Activated CD4-positive, alpha-beta T cell treated with anti-CD3 and anti-CD28 coated beads, Interleukin-2, amount 10 ng/mL, durations not matched to agents 24 days and 14 days (primary cell): ENCODE measurements around the gene SHROOM1. TPM values are rescaled to one million over a fixed set of nuclear protein-coding genes. Genes with fewer than 3 reads are reported as not detected.

ENCODE experiments used
- DNase-seq: peaks from one replicate; pipeline ENCODE4 v3.0.0; 2022
- H3K27ac Mint-ChIP-seq: one replicate; pipeline ENCODE4 v1.8.0; 2022; ENCODE audit warnings: mild to moderate bottlenecking, mixed read lengths
- H3K27me3 Mint-ChIP-seq: one replicate; pipeline ENCODE4 v1.8.0; 2022; ENCODE audit warnings: mixed read lengths
- H3K36me3 Mint-ChIP-seq: one replicate; pipeline ENCODE4 v1.8.0; 2022; ENCODE audit warnings: low read depth, mild to moderate bottlenecking, mixed read lengths
- H3K4me1 Mint-ChIP-seq: one replicate; pipeline ENCODE4 v1.8.0; 2021; ENCODE audit warnings: mixed read lengths
- H3K4me3 Mint-ChIP-seq: one replicate; pipeline ENCODE4 v1.8.0; 2022; ENCODE audit warnings: mild to moderate bottlenecking, moderate library complexity, mixed read lengths
- H3K9me3 Mint-ChIP-seq: one replicate; pipeline ENCODE4 v1.8.0; 2021; ENCODE audit warnings: mixed read lengths
- intact Hi-C: fragments of 100-400 bp; cut with micrococcal nuclease; formaldehyde crosslinking; loops from one replicate; pipeline ENCODE4 v1.15.1; 2023
- total RNA-seq: library from RNA; stranded (reverse); gene quantifications from 2 replicates; pipeline ENCODE4 v1.2.3, GENCODE V29; 2022

The SHROOM1 gene
- total RNA-seq, 1 donor from 2014 or later: 5.3 TPM

- Mint-ChIP-seq H3K36me3 (no peaks in the 10 kb centered on the region), H3K27ac (no peak overlapping the region), H3K4me3 (peak overlapping the region; percentile 55), H3K9me3 (no peaks in the 10 kb centered on the region), H3K4me1 (peaks cover 19% of the 10 kb centered on the region), H3K27me3 (peaks cover 50% of the 10 kb centered on the region)
- peak; percentile 83 for DNase-seq
- intact Hi-C loops: loop anchor here (5.0 kb wide), 1 partner anchor 164 kb away; no protein-coding TSS in a partner anchor
Measured at GRCh38 chr5:132825834-132826391, 4.5 kb downstream of the SHROOM1 start.

GRCh38 chr5:132825033-132825833, 5.2 kb downstream of the SHROOM1 start:
- Mint-ChIP-seq H3K27ac (no peak overlapping the region), H3K4me1 (peaks cover 22% of the 10 kb centered on the region), H3K9me3 (no peaks in the 10 kb centered on the region), H3K4me3 (peak overlapping the region; percentile 60), H3K36me3 (no peaks in the 10 kb centered on the region), H3K27me3 (peaks cover 52% of the 10 kb centered on the region)
- intact Hi-C loops: loop anchor here (5.0 kb wide), 1 partner anchor 163 kb away; no protein-coding TSS in a partner anchor
- DNase-seq: no peak

- H3K36me3 Mint-ChIP-seq: no peaks in the 10 kb centered on the region
- DNase-seq: peak; percentile 57
- H3K27me3 Mint-ChIP-seq: peaks cover 52% of the 10 kb centered on the region
- H3K27ac Mint-ChIP-seq: peak overlapping the region; percentile 34
- no peaks in the 10 kb centered on the region for H3K9me3 Mint-ChIP-seq
- H3K4me1 Mint-ChIP-seq: peaks cover 25% of the 10 kb centered on the region
- intact Hi-C loops: loop anchor here (5.0 kb wide), 1 partner anchor 182 kb away; no protein-coding TSS in a partner anchor
- H3K4me3 Mint-ChIP-seq: peak overlapping the region; percentile 60
Measured at GRCh38 chr5:132824426-132824825, 6.0 kb downstream of the SHROOM1 start.

- peaks cover 23% of the 10 kb centered on the region for H3K4me1 Mint-ChIP-seq
- peak overlapping the region; percentile 39 for H3K4me3 Mint-ChIP-seq
- no peaks in the 10 kb centered on the region for H3K36me3 Mint-ChIP-seq
- H3K27me3 Mint-ChIP-seq: peaks cover 51% of the 10 kb centered on the region
- no peaks in the 10 kb centered on the region for H3K9me3 Mint-ChIP-seq
- DNase-seq: no peak
- intact Hi-C loops: loop anchor here (5.0 kb wide), 1 partner anchor 181 kb away; no protein-coding TSS in a partner anchor
- H3K27ac Mint-ChIP-seq: no peak overlapping the region
Measured at GRCh38 chr5:132823481-132824050, 6.9 kb downstream of the SHROOM1 start.

- peak overlapping the region; percentile 61 for H3K4me3 Mint-ChIP-seq
- peak; percentile 75 for DNase-seq
- H3K27me3 Mint-ChIP-seq: peaks cover 50% of the 10 kb centered on the region
- H3K27ac Mint-ChIP-seq: no peak overlapping the region
- H3K4me1 Mint-ChIP-seq: peaks cover 22% of the 10 kb centered on the region
- no peaks in the 10 kb centered on the region for H3K36me3 Mint-ChIP-seq
- intact Hi-C loops: loop anchor here (5.0 kb wide), 1 partner anchor 181 kb away; no protein-coding TSS in a partner anchor
- H3K9me3 Mint-ChIP-seq: no peaks in the 10 kb centered on the region
Measured at GRCh38 chr5:132822650-132823480, 7.6 kb downstream of the SHROOM1 start.

- H3K36me3 Mint-ChIP-seq: no peaks in the 10 kb centered on the region
- no peaks in the 10 kb centered on the region for H3K9me3 Mint-ChIP-seq
- peaks cover 15% of the 10 kb centered on the region for H3K4me1 Mint-ChIP-seq
- intact Hi-C loops: loop anchor here (2.0 to 5.0 kb wide), 4 partner anchors 71 to 321 kb away; partner anchors contain the start of gene KIF3A
- no peak overlapping the region for H3K27ac Mint-ChIP-seq
- DNase-seq: no peak
- no peak overlapping the region for H3K4me3 Mint-ChIP-seq
- peaks cover 40% of the 10 kb centered on the region for H3K27me3 Mint-ChIP-seq
Measured at GRCh38 chr5:132821791-132822190, 8.7 kb downstream of the SHROOM1 start.

- no peak overlapping the region for H3K4me3 Mint-ChIP-seq
- peaks cover 38% of the 10 kb centered on the region for H3K27me3 Mint-ChIP-seq
- no peaks in the 10 kb centered on the region for H3K9me3 Mint-ChIP-seq
- intact Hi-C loops: loop anchor here (2.0 to 5.0 kb wide), 4 partner anchors 71 to 321 kb away; partner anchors contain the start of gene KIF3A
- H3K27ac Mint-ChIP-seq: no peak overlapping the region
- H3K36me3 Mint-ChIP-seq: no peaks in the 10 kb centered on the region
- H3K4me1 Mint-ChIP-seq: peaks cover 15% of the 10 kb centered on the region
- DNase-seq: no peak
Measured at GRCh38 chr5:132821350-132821749, 9.1 kb downstream of the SHROOM1 start.

GRCh38 chr5:132820162-132820754, 10.2 kb downstream of the SHROOM1 start:
- peaks cover 15% of the 10 kb centered on the region for H3K4me1 Mint-ChIP-seq
- no peaks in the 10 kb centered on the region for H3K9me3 Mint-ChIP-seq
- no peaks in the 10 kb centered on the region for H3K36me3 Mint-ChIP-seq
- peak overlapping the region; percentile 37 for H3K4me3 Mint-ChIP-seq
- H3K27me3 Mint-ChIP-seq: peaks cover 39% of the 10 kb centered on the region
- intact Hi-C loops: loop anchor here (1.0 to 5.0 kb wide), 8 partner anchors 69 to 434 kb away; partner anchors contain the start of gene KIF3A
- no peak overlapping the region for H3K27ac Mint-ChIP-seq
- DNase-seq: peak; percentile 97

GRCh38 chr5:132819468-132819867, 11.0 kb downstream of the SHROOM1 start:
- H3K36me3 Mint-ChIP-seq: no peaks in the 10 kb centered on the region
- intact Hi-C loops: no loop called here
- peaks cover 37% of the 10 kb centered on the region for H3K27me3 Mint-ChIP-seq
- no peak overlapping the region for H3K27ac Mint-ChIP-seq
- H3K4me1 Mint-ChIP-seq: peaks cover 15% of the 10 kb centered on the region
- H3K4me3 Mint-ChIP-seq: peak overlapping the region; percentile 43
- H3K9me3 Mint-ChIP-seq: no peaks in the 10 kb centered on the region
- peak; percentile 63 for DNase-seq

GRCh38 chr5:132817011-132817410, 13.4 kb downstream of the SHROOM1 start:
- Mint-ChIP-seq H3K4me1 (peaks cover 20% of the 10 kb centered on the region), H3K9me3 (no peaks in the 10 kb centered on the region), H3K36me3 (no peaks in the 10 kb centered on the region), H3K27me3 (peaks cover 40% of the 10 kb centered on the region), H3K27ac (no peak overlapping the region), H3K4me3 (no peak overlapping the region)
- DNase-seq: no peak
- intact Hi-C loops: no loop called here

GRCh38 chr5:132816554-132816953, 13.9 kb downstream of the SHROOM1 start:
- Mint-ChIP-seq H3K27me3 (peaks cover 43% of the 10 kb centered on the region), H3K27ac (no peak overlapping the region), H3K36me3 (no peaks in the 10 kb centered on the region), H3K4me3 (no peak overlapping the region), H3K4me1 (peaks cover 18% of the 10 kb centered on the region), H3K9me3 (no peaks in the 10 kb centered on the region)
- no peak for DNase-seq
- intact Hi-C loops: no loop called here

- H3K4me3 Mint-ChIP-seq: no peak overlapping the region
- intact Hi-C loops: no loop called here
- H3K9me3 Mint-ChIP-seq: no peaks in the 10 kb centered on the region
- H3K27ac Mint-ChIP-seq: no peak overlapping the region
- no peaks in the 10 kb centered on the region for H3K36me3 Mint-ChIP-seq
- DNase-seq: no peak
- H3K27me3 Mint-ChIP-seq: peaks cover 48% of the 10 kb centered on the region
- peaks cover 18% of the 10 kb centered on the region for H3K4me1 Mint-ChIP-seq
Measured at GRCh38 chr5:132816083-132816482, 14.4 kb downstream of the SHROOM1 start.

GRCh38 chr5:132815454-132815853, 15.0 kb downstream of the SHROOM1 start:
- no peak overlapping the region for H3K27ac Mint-ChIP-seq
- H3K36me3 Mint-ChIP-seq: no peaks in the 10 kb centered on the region
- H3K4me1 Mint-ChIP-seq: peaks cover 17% of the 10 kb centered on the region
- intact Hi-C loops: no loop called here
- no peak for DNase-seq
- H3K9me3 Mint-ChIP-seq: no peaks in the 10 kb centered on the region
- peaks cover 53% of the 10 kb centered on the region for H3K27me3 Mint-ChIP-seq
- H3K4me3 Mint-ChIP-seq: peak overlapping the region; percentile 50
